DMS53 treated with DMSO at 0.1 percent for 48 hours (cell line): ENCODE data around the gene SNX20.

Source experiments
- DNase-seq: peaks from one replicate; lab custom pipeline; 2025; ENCODE audit not compliant: unreplicated experiment; lab: John Stamatoyannopoulos, UW

Gene SNX20

DNA sequence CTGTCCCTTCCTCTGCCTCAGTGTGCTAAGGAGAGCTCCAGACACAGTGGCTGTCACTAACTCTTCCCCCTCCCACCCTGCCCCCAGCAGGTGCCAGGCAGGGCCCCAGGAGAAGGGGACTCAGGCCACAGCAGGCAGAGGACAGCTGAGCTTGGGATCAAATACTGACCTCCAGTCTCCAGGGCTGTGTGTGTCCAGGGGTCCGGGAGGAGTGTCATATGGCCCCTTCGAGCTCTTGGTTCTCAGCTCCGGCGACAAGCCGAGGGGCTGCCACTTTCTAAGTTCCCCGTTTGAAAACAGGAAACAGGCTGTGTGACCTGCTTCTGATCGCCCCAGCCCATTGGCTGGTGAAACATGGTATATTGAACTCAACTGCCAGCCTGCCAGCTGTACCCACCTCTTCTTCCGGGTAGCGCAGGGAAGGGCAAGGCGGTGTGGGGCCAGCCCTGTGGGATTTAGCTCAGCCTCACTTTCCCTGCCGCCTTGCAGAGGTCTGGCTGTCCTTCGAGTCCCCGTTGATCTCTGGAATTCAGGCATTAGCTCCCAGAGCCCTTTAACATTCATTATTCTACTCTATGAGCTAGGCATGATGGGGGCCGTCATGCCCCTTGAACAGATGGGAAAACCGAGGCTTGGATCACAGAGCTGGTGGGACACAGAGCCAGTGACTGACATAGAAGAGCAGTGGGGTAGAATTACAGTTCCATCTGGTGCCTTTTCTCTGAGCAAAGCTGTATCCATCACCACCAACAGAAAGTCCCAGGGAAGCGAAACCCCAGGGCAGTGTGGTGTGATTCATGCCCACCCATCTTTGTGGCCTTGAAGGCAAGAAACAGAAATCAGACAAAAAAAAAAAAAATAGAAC, at the start of gene SNX20:
TSS of gene SNX20 (minus strand) at position 292 of the 865 bp plus-strand sequence. CDS start 3,786 bp downstream, outside the sequence.
- no peak for DNase-seq

- no peak for DNase-seq
These were observed 43.2 kb upstream of the SNX20 start for GRCh38 chr16:50724306-50724705.

DNA sequence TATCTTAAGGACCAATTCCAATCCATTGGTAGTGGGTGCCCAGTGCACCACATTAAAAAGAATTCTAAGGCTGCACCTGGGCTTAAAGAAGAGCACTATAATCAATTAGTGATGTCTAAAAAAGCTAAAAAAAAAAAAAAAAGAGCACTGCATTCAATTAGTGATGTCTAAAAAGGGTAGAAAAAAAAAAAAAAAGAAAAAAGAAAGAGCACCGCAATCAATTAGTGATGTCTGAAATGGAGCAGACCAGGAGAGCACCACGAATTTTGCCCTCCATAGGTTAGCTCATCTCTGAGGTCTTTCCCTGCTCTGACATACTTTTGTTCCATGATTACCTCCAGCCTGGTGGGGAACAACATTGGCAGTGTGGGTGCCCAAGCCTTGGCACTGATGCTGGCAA, 41.8 kb upstream of the SNX20 start:
- no peak for DNase-seq

DNA sequence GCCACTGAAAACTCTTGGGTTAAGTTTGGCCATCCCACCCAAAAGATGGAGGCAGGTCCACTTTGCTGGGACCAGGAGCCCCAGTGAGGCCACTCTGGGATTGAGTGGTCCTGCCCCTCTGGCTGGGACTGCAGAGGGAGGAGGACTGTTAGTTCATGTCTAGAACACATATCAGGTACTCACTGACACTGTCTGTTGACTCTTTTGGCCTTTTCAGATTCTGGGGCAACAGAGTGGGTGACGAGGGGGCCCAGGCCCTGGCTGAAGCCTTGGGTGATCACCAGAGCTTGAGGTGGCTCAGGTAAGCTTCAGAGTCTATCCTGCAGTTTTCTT, 41.3 kb upstream of the SNX20 start:
- DNase-seq: no peak

GRCh38 chr16:50721549-50722404, 40.7 kb upstream of the SNX20 start:
- no peak for DNase-seq

GRCh38 chr16:50719401-50720337, 38.6 kb upstream of the SNX20 start:
- peak; percentile 27 for DNase-seq

- no peak for DNase-seq
These were observed 37.8 kb upstream of the SNX20 start for GRCh38 chr16:50718761-50719400.

- DNase-seq: no peak
These were observed 37.1 kb upstream of the SNX20 start for GRCh38 chr16:50718061-50718760.

DNA sequence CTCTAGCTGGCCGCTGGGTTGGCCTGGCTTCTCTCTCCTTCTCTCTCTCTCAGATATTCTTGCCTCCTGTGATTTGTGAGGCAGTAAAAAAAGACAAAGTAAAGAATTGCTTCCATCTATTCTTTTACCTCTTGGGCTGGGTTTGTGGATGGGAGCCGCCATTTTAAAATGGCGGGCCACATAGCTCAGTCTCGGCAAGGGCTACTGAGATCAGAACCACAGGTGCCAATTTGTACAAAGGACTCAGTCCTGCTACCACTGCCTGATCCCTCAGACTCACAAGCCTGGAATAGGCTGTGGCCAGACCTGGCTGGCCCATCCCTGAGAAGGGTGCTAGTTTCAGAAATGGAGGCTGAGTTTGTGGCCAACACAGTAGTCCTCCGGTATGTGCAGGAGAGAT, 36.4 kb upstream of the SNX20 start:
- no peak for DNase-seq

GRCh38 chr16:50717091-50717490, 36.0 kb upstream of the SNX20 start:
- no peak for DNase-seq

- no peak for DNase-seq
These were observed 31.8 kb upstream of the SNX20 start for GRCh38 chr16:50712956-50713355.

- no peak for DNase-seq
These were observed 31.4 kb upstream of the SNX20 start for GRCh38 chr16:50712560-50712898.

GRCh38 chr16:50711862-50712559, 30.9 kb upstream of the SNX20 start:
- no peak for DNase-seq

DNA sequence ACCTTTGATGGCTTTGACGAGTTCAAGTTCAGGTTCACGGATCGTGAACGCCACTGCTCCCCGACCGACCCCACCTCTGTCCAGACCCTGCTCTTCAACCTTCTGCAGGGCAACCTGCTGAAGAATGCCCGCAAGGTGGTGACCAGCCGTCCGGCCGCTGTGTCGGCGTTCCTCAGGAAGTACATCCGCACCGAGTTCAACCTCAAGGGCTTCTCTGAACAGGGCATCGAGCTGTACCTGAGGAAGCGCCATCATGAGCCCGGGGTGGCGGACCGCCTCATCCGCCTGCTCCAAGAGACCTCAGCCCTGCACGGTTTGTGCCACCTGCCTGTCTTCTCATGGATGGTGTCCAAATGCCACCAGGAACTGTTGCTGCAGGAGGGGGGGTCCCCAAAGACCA, 29.9 kb upstream of the SNX20 start:
- no peak for DNase-seq

- no peak for DNase-seq
These were observed 28.9 kb upstream of the SNX20 start for GRCh38 chr16:50709980-50710379.

GRCh38 chr16:50709061-50709684, 28.1 kb upstream of the SNX20 start:
- DNase-seq: no peak

DNA sequence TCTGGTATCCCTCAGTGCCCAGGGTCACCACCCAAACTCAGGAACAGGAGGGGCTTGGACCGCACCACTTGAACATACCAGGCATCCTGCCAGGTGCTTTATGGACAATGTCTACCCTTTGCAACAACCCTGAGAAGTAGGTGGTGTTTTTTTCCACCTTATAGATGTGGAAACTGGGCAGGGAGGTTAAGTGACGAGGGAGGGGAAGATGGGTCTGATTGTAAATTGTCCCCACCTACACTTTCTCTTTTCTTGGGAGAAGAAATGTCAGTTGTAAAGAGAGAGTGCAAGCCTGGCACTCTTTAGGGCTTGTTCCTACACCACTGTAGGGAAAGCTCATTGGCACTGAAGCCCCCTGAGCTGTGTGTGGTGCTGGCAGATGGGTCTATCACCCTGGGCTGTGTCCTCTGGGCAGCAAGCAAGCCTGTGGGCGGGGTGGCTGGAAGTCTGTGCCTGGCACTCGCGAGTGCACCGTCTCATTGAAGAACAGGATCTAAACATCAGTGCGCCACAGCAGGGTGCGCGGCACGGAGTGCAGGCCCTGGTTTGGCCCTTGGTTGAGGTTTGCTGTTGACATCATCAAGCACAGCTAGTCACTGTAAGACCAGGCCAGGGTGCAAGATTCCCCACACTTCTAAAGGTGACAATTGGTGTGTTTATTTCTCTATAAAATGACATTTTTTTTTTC, 27.4 kb upstream of the SNX20 start:
- DNase-seq: no peak

DNA sequence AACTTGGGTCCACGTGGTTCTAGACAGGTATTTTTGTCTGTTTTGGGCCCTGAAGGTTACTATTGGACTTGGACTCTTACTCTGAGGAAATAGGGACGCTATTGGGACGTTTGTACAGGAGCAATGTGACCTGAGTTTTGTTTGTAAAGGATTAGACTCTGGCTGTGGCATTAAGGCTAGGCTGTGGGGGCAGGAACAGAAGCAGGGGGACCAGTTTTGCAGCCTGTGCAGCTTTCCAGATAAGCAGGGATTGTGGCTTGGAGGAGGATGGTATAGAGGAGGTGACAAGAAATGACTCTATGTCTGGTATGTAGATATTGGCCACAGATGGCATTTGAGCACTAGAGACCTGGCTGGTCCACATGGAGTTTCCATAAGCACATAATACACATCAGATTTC, 25.1 kb upstream of the SNX20 start:
- DNase-seq: no peak
